HG03025 (cell line): ENCODE data around the gene CARM1.

Source experiments
- ATAC-seq: cut with Tn5 transposase; IDR thresholded peaks from one replicate; pipeline ENCODE4 v1.9.1; 2021; ENCODE audit warnings: mild to moderate bottlenecking, moderate library complexity; ENCODE audit not compliant: unreplicated experiment, low FRiP score

Gene CARM1

DNA sequence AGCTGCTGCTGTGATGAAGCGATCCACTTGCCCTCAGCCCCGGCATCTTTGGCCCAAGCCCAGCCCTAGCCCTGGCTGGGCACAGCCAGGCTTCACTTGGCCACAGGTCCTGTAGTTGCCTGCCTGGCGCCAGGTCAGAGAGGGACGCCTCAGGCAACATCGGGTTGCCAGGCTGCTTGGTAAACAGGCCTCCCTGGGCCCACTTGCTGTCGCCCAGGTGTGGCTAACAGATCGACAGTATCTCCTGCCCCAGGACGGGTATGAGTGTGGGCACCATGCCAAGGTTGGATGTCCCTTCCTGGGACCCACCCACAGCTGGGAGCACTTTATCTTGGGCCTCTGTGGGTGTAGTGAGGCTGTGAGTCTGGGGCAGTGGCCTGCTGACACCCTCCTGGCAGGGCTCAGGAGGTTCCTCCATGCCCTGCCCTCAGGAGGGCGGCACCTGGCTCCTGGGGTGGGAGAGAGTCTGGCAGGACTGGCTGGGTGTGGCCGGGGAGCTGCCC, 27.8 kb downstream of the CARM1 start:
- ATAC-seq: no peak

- no peak for ATAC-seq
These were observed 36.6 kb downstream of the CARM1 start for GRCh38 chr19:10907925-10908324.

DNA sequence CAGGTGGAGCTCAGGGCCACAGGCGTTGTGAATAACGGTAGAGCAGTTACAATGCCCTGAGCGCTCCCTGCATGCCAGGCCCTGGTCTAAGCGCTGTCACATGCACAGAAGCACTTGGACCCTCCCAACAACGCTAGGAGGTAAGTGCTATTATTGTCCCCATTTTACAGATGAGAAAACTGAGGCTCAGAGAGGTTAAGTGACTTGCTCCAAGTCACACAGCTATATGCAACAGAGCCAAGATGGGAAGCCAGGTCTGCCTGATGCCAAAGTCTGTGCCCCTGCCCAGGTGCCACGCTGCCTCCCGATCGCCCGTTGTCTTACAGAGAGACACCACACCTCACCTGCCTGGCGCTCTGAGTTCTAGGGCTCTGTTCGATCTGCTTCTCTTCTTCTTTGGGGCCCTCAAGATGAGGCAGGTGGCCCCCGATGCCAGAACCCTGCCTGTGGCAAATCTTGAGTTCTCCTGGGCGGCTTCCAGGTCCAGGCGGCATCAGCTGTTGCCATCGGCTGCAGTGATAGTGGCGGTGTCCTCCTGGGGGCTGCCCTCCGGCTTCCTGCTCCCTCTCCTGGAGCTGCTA, 37.1 kb downstream of the CARM1 start:
- no peak for ATAC-seq

GRCh38 chr19:10911579-10912363, 40.4 kb downstream of the CARM1 start:
- ATAC-seq: no peak

DNA sequence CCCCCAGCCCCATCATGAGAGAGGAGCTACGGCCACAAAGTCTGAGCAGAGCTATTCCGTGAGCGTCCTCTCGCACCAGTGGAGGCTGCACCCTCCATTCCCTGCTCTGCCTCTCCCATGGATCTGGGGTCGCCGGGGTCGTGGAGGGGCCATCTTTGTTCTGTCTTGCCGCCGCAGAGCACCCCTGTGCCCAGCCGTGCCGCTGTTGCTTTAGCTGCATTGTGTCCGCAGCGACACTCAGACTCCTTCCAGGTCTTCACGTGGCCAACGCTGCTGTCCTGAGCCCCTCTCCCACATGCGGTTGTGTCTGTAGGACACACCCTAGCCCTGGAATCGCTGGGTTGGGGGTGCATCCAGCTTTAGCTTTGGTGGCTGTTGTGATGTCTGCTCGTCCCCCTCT, 41.3 kb downstream of the CARM1 start:
- ATAC-seq: no peak

DNA sequence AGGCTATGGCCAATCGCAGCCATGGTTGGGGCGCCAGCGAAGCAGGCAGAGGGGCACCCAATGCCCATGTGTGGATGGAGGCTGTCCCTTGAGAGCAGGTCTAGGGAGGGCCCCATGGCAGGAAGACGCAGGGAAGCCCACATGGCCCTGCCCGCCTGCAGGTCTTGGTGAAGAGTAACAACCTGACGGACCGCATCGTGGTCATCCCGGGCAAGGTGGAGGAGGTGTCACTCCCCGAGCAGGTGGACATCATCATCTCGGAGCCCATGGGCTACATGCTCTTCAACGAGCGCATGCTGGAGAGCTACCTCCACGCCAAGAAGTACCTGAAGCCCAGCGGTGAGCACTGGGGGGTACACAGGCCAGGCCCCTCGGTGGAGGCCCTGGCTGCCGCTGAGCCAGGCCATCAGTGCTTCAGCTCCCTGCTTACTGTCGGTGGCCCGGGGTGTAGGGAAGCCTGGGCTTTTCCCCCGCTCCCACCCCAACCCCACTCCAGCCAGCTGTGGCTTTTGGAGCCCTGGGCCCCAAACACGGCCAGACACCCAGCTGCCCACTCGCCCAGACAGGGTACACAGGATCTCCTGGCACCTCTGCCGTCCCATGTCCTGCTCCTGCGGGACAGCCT, 42.5 kb downstream of the CARM1 start:
- ATAC-seq: no peak

- no peak for ATAC-seq
These were observed 44.1 kb downstream of the CARM1 start for GRCh38 chr19:10915130-10916091.

- no peak for ATAC-seq
These were observed 45.2 kb downstream of the CARM1 start for GRCh38 chr19:10916602-10917001.

DNA sequence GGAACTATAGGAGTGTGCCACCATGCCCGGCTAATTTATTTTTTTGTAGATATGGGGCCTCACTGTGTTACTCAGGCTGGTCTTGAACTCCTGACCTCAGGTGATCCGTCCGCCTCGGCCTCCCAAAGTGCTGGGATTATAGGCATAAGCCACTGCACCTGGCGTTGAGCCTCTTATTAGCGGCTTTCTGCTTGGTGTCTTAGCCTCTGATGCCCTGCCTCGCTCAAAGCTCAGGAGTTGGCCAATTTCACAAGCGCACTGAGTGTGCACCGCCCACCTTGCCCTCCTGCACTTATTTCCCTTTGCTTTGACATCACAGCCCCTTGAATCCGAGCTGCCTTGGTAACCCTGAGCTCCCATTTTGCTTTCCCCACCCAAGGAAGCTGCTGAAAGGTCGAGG, 47.0 kb downstream of the CARM1 start:
- no peak for ATAC-seq

DNA sequence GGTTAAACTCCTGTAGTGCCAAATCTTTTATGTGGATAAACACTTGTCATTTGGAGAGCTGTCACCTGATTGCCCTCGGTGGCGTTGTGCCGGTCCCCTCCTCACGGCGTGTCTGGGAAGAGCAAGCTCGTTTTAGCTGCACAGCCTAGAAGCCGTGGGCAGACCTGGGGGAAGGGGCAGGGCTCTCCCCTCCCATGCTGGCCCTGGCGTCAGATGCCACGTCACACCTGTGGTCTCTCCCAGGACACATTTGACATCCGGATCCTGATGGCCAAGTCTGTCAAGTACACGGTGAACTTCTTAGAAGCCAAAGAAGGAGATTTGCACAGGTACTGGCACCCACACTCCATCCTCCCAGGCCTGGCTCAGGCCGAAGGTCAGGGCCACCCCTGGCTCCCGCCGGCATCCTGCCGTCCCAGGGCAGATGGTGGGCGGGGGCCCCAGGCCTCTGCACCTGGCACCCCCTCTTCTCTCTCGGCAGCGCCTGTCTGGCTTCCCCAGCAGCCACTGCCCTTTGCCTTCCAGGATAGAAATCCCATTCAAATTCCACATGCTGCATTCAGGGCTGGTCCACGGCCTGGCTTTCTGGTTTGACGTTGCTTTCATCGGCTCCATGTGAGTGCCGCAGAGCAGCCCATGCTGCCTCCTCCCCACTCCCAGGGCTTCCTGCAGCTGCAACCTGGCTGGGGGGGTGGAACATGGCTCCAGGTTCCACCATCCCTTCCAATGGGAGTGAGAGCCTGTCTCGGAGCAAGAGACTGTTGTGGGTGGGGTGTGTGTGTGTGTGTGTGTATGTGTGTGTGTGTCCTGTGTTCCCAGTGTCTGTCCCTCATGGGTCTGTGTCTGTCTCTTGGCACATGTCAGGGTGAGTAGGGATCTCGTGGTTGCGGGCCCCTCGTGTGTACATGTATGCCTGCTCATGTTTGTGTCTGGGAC, 48.3 kb downstream of the CARM1 start:
- ATAC-seq: no peak

DNA sequence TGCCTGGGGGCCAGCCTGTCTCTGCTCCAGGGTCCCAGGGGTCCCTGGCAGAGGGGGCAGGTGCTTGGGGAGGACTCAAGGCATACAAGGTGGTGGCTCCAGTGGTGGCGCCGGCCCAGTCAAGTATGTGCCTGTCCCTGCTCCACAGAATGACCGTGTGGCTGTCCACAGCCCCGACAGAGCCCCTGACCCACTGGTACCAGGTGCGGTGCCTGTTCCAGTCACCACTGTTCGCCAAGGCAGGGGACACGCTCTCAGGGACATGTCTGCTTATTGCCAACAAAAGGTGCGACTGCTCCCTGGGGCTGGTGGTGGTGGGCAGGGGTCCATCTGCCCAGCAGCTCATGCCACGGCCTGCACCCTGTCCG, 48.9 kb downstream of the CARM1 start:
- ATAC-seq: no peak

GRCh38 chr19:10920781-10921180, 49.4 kb downstream of the CARM1 start:
- no peak for ATAC-seq

DNA sequence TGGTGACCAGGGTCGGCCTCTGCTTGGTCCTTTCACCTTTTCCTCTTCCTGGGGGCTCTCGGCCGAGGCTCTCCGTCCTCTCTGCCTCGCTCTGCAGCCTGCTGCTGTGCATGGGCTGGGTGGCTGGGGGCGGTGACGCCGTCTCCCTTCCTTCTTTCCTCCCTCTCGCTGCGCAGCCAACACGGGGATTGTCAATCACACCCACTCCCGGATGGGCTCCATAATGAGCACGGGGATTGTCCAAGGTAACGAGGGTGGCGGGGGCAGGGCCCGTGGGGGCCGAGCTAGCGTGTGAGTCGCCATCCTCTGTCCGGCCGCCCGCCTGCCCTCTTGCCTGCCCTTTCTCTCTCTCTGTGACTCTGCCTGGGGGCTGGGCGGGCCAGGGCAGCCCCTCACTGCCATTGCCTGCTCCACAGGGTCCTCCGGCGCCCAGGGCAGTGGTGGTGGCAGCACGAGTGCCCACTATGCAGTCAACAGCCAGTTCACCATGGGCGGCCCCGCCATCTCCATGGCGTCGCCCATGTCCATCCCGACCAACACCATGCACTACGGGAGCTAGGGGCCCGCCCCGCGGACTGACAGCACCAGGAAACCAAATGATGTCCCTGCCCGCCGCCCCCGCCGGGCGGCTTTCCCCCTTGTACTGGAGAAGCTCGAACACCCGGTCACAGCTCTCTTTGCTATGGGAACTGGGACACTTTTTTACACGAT, 50.0 kb downstream of the CARM1 start:
- no peak for ATAC-seq

- no peak for ATAC-seq
These were observed 50.7 kb downstream of the CARM1 start for GRCh38 chr19:10921910-10922637.

DNA sequence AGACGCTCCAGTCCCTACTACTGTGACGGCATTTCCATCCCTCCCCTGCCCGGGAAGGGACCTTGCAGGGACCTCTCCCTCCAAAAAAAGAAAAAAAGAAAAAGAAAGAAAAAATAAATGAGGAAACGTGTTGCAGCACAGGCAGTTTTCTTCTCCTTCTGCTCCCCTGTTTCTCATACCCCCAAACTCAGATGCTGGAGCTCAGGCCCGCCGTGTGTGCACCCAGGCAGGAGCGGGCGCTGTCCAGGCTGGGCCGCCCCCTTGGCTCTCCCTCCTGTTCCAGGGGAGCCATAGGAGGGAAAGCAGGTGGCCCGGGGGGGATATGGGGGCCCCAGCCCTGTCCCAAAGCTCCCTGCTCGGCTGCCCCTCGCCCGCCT, 51.3 kb downstream of the CARM1 start:
- ATAC-seq: no peak

- no peak for ATAC-seq
These were observed 52.1 kb downstream of the CARM1 start for GRCh38 chr19:10923260-10924112.

- no peak for ATAC-seq
These were observed 53.2 kb downstream of the CARM1 start for GRCh38 chr19:10924597-10924996.
